ENCODE measurements around the gene KDM2A.

Gene KDM2A

DNA sequence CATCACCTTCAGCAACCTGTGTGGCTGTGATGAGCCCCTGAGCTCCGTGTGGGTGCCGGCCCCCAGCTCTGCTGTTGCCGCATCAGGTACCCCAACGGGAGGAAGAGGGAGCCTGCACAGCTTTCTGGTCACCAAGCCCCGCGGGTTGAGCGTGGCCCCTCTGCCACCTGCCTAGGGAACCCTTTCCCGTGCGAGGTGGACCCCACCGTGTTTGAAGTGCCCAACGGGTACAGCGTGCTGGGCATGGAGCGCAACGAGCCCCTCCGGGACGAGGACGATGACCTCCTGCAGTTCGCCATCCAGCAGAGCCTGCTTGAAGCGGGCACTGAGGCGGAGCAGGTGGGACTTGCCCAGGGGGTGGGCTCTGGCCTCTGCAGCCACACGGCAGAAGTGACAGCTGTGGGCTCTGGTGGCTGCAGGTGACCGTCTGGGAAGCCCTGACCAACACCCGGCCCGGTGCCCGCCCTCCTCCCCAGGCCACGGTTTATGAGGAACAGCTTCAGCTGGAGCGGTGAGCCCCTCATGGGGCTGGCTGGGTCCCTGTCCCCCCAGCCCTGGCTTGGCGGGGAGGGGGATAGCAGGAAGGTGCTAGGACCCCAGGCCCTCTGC lies 182.4 kb downstream of the KDM2A start:
- no peak for DNase-seq (ENCODE audit: low read depth, low spot score)

DNA sequence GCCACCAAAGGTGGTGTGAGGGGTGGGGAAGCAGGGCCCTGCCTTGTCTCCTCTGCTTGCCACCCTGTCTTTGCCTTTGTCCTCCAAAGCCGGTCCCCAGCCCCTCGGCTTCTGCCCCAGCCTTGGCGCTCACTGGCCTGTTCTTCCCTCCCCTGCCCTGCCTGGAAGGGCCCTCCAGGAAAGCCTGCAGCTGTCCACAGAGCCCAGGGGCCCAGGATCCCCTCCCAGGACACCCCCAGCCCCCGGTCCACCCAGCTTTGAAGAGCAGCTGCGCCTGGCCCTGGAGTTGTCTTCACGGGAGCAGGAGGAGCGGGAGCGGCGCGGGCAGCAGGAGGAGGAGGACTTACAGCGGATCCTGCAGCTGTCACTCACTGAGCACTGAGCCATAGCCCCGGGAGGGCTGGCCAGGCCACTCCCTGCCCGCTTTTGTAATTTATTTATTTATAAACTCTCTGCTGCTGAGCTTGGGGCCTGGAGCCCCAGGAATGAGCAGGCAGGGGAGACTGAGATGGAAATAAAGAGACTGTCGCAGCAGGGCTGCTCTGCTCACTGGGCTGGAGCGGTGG lies 183.0 kb downstream of the KDM2A start:
- DNase-seq (ENCODE audit: low read depth, low spot score), result no peak

DNA sequence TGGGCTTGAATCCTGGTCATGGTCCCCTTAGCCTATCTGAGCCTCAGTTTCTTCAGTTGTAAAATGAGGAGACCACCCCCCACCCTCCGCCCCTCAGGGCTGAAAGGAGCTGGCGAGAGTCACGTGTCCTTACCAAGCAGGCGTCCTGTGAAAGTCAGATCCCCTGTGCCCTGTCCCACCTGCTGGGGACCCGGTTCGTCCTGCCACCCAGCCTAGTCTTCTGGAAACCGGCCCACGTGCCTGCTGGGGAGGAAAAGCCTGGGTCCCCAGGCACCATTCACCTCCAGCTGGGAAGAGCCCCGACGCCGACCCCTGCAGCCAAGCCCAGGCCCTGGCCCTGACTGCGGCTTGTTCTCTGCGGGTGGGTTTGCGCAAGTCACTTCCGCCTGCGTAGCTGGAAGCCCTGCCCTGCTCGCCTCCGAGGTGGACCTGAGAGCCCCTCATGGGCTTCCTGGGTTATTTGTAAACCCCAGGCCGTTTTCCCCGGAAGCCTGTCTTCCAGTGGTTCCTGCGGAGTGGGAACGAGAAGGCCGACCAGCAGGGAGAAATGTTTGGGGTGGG lies 183.6 kb downstream of the KDM2A start:
- DNase-seq (ENCODE audit: low read depth, low spot score), result no peak

DNA sequence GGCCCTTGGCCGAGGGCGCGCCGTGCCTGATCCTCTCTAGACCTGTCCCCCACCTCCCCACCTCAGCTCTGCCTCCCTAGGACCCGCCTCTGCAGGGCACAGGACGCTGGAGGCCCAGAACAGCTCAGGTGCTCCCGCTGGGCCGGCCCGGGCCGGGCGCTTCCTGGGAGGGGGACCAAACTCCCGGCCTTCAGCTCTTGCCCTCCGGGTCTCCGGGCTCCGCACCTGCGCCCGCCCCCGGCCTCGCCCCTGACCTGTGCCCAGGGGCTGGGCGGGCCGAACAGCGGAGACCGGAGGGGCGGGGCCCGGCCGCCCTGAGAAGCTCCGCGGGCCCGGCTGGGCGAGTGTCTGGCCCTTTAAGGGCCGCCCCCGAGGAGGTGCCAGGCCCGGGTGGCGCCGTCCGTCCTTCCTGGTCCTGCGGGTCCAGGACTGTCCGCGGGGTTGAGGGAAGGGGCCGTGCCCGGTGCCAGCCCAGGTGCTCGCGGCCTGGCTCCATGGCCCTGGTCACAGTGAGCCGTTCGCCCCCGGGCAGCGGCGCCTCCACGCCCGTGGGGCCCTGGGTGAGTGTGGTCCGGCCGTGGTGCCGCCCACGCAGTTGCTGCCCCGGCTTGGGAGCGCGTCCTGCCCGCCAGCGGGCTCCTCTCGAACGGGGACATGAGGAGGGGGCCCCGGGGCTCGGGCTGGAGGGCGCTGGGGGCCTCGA lies 184.2 kb downstream of the KDM2A start, which contains the start of gene SSH3:
TSS of gene SSH3 (plus strand) at position 399 of the 703 bp plus-strand sequence. CDS start at position 495, 96 bp downstream.
- DNase-seq (ENCODE audit: low read depth, low spot score), result no peak

DNA sequence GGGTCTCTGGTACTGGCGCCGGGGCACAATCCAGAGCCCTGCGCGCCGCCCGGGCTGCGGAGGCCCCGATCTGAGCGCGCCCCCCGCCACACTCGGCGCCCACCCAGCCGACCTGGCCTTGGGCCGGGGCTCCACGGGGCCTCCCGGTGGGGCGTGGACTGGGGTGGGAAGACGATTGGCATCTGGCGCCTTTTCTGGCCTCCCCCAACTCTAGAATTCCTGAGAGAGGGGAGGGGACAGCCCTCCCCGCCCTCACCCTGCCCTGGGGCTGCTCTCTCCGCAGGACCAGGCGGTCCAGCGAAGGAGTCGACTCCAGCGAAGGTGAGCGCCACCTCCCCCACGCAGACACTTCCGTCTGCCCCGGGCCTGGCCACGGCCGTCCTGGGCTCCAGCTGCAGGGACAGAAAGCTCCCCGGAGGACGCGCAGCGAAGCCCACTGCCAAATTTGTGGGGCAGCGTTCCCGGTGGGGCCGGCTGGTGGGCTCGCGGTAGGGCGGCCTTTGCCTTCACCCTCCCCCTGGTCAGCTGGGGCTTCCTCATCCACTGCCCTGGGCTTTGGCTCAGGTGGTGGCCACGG lies 184.9 kb downstream of the KDM2A start:
- no peak for DNase-seq (ENCODE audit: low read depth, low spot score)

DNA sequence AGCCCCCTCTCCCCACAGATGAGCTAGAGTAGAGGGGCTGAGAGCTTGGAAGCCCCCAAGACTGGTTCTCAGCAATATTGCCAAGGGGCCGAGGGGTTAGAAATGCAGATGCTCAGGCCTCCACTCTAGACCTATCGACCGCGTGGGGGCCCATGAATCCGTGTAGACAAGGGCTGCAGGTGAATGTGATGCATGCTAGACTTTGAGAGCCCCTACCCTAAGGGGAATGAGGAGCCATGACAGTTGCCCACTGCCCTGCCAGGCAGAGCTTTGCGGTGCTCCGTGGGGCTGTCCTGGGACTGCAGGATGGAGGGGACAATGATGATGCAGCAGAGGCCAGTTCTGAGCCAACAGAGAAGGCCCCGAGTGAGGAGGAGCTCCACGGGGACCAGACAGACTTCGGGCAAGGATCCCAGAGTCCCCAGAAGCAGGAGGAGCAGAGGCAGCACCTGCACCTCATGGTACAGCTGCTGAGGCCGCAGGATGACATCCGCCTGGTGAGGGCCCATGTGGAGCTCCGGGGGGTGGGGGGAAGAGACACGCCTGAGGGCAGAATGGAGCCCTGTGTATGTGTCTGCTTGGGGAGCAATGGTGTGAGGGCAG lies 185.5 kb downstream of the KDM2A start:
- DNase-seq (ENCODE audit: low read depth, low spot score), result no peak

DNA sequence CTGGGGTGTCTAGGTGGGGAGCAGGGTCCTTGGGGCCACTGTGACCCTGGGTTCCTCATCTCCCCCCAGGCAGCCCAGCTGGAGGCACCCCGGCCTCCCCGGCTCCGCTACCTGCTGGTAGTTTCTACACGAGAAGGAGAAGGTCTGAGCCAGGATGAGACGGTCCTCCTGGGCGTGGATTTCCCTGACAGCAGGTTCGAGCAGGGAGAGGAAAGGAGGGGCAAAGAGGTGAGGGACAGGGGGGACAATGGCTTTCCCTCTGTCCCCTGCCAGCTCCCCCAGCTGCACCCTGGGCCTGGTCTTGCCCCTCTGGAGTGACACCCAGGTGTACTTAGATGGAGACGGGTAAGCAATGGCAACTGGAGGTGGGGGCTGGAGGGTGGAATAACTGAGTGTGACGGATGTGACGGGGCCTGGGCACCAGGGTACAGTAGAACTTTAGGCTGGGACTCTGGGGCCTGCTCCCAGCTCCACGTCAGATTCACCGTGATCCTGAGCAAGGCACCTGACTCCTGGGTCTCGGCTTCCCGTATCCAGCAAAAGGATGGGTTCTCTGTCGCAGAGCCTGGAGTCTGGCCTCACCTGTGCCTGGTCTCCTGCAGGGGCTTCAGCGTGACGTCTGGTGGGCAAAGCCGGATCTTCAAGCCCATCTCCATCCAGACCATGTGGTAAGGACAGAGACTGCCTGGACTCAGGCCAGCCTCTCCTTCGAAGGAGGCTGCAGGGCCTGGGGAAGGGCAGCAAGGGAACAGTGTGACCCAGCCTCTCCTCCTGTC lies 187.9 kb downstream of the KDM2A start:
- DNase-seq (ENCODE audit: low read depth, low spot score), result no peak

DNA sequence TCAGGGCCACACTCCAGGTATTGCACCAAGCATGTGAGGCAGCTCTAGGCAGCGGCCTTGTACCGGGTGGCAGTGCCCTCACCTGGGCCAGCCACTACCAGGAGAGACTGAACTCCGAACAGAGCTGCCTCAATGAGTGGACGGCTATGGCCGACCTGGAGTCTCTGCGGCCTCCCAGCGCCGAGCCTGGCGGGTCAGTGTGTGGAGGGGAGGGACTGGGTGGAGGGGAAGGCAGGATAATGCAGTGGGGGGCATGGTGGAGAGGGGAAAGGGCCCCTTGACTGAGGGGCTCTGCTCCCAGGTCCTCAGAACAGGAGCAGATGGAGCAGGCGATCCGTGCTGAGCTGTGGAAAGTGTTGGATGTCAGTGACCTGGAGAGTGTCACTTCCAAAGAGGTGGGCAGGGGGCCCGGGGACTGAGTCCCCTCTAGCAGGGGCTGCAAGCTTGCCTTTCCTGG lies 188.5 kb downstream of the KDM2A start:
- no peak for DNase-seq (ENCODE audit: low read depth, low spot score)

Data from activated naive CD8-positive, alpha-beta T cell treated with anti-CD3 and anti-CD28 coated beads, Interleukin-2, amount 50 U/mL, for 16 hours (primary cell).